Measurements from ENCODE around the gene ATN1.

ATN1 gene

DNA sequence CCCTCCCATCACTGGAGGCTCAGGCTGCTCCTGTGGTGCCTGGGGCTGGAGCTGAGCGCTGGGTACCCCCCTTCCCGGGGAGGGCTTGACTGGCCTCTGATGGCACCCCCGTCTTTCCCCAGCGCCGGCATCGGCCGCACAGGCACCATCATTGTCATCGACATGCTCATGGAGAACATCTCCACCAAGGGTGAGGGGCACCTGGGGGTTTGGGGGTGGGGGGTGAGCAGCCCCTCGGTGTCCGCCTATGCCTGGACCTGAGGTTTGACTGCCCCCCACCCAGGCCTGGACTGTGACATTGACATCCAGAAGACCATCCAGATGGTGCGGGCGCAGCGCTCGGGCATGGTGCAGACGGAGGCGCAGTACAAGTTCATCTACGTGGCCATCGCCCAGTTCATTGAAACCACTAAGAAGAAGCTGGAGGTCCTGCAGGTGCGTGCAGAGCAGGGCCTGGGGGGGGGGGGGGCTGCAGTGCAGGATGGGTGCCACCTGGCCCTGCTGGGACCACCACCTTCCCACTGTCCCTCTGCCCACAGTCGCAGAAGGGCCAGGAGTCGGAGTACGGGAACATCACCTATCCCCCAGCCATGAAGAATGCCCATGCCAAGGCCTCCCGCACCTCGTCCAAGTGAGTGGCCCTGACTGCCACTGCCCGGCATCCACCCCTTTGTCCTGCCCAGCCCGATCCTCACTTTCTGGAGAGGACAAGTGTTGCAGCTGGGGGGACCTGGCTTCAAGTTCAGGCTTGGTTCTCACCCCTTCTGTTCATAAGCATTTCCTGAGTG is 32.2 kb downstream of the ATN1 start:
- DNase-seq = no peak

DNA sequence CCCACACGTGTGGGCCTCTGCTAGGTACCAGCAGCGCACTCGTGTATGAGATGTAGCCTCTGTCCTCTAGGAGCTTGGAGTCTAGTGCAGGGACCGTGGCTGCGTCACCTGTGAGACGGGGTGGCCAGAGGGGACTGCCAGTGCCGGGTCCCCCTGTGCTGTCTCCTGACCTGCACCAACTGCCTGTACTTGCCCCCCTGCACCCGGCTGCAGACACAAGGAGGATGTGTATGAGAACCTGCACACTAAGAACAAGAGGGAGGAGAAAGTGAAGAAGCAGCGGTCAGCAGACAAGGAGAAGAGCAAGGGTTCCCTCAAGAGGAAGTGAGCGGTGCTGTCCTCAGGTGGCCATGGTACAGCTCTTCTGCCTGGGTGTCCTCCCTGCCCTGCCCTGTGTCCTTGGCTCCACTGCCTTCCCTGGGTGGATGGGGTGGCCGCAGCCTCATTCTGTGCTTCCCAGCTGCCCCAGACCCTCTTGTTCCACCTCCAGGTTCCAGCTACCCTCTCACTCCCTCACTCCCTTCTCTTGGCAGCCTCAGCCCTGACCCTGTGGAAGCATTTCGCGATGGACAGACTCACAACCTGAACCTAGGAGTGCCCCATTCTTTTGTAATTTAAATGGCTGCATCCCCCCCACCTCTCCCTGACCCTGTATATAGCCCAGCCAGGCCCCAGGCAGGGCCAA is 33.0 kb downstream of the ATN1 start:
- DNase-seq = no peak

DNA sequence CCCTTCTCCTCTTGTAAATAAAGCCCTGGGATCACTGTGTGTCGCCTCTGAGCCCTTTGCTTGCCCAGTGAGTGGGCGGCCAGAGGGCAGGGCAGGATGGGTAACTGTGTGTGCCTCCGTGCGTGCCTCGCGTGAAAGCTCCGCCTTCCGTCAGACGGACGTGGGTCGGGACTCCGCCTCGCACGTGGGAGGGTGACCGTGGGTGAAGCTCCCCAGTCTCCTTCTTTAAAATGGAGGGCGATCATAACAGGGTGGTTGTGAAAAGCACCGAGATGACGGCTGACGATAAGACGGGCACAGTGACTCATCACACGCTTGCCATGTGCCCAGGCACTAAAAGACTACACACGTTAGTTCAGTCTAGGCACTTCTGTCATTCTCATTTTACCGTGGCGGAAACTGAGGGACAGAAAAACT is 33.5 kb downstream of the ATN1 start:
- no peak for DNase-seq

DNA sequence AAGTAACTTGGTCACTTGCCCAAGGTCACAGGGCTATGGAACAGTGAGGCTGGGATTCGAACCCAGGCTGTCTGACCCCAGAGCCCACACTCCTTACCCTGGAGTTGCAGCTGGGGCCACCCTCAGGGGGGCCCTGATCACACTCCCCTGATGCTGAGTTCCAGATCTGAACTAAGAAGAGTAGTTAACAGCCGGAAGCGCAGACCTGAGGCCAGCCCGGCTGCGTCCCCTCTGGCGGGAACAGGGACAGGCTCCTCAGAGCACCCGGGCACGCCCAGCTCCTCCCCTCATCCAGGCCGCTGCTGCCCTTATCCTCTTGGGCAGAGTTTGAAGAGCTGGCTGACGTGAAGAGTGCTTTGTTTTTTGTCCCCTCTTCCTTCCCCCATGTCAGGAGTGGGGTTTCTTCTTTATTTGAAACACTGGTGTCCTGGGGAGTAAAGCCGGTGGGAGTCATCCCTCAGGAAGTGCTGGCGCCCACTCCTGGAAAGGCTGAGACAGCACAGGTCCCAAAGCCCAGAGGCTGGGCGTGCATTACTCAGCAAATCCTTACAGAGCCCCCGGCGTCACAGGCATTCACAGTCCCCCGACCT is 34.0 kb downstream of the ATN1 start:
- DNase-seq = peak; percentile 56 to 76

DNA sequence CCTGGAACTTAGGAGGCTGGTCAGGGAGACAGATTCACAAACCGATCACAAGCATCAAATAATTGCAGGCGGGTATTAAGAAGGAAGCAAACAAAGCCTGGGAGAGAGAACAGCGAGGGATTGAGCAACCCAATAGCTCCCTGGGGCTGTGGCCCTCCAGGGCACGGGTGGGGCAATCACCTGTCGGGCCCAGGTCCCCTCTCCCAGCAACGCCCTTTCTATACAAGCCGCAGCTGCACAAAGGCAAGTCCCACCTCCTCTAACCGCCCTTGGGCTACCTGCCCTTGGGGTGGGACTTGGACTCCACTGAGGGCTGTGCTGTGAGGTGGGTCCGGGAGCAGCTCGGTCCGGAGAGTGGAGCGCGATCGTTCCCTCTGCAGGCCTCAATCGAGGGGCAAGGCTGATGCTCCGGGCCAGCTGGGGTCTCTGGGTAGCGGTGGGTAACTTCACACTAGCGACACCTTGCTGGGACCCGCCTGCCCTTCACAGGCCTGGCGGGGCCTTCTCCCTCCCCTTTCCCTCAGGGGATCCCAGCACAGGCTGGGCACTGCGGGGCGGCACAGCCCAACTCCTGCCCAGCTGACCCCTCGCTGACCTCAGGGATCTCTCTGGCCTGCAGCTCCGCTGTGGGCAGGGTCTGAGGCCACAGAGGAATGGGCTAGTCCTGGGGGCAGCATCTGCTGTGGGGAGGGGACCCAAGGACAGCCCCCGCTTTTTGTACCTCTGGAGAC is 34.7 kb downstream of the ATN1 start:
- no peak for DNase-seq

DNA sequence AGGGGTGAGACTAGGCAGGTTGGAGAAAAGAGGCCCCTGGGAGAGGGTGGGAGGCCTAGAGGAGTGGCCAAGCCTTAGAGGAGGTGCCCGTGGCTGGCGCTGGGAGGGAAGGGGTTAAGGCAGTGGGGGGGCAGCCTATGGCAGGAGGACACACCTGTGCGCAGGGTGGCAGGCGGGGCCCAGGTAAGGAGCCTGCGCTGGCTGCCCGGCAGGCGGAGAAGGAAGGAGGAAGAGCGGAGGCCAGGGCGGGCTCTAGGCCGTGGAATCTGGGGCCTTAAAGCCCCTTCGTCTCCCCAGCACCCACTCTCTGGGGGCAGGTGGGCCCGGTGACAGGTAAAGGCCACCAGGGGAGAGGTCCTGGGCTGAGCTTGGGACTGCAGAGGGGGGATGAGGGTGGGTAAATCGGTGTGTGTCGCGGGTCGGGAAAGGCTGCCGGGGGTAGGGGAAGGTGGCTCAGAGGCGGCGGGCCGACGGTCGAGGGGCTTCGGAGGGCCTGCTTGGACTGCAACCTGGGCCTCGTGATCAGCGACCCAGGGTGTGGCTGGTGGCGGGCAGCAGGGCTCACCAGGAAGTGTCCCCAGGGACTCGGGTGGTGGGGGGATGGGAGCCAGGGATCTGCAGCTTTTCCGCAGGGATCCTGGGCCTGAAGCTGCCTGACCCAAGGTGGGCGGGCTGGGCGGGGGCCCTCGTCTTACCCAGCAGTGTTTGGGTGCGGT is 35.4 kb downstream of the ATN1 start:
- DNase-seq = no peak

DNA sequence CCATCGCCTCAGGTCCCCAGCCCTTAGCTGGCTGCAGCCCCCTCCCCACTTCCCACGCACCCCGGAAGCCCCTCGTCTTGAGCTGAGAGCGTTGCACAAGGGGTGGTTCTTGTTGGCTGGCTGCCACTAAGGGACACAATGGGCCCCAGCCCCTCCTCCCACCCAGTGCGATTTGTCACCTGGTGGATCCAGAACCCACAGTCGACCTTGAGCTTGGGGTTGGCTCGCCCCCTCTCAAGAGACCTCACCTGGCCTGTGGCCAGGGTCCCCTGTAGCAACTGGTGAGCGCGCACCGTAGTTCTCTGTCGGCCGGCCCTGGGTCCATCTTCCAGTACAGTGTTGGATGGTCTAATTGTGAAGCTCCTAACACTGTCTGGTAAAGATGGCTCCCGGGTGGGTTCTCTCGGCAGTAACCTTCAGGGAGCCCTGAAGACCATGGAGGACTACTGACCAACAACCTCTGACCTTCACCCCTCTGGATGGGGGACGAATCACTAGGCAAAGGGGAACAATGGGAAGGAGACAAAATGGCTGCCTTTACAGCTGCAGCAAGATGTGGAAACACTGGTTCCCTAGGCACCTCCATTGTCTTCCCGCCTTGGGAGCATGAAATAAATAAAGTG is 36.1 kb downstream of the ATN1 start:
- DNase-seq = no peak

DNA sequence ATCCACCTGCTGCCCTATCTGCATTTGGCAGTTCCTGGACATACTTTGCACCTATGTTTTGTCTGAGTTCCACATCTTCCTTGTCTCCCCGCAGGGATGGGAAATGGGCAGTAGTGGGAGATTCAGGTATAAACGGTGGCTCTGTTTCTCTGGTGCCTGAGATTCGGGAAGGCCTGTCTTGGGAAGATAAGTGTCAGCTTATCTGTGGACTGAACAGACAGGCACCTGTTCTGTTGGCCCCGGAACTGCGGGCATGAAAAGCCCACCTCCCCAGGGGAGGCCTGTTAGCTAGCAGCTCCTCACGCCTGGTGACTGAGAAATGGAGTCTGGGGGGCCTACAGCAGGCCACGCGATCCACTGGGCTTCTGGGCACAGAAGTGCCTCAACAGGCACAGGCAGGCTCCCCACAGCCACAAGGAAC is 36.9 kb downstream of the ATN1 start:
- no peak for DNase-seq

DNA sequence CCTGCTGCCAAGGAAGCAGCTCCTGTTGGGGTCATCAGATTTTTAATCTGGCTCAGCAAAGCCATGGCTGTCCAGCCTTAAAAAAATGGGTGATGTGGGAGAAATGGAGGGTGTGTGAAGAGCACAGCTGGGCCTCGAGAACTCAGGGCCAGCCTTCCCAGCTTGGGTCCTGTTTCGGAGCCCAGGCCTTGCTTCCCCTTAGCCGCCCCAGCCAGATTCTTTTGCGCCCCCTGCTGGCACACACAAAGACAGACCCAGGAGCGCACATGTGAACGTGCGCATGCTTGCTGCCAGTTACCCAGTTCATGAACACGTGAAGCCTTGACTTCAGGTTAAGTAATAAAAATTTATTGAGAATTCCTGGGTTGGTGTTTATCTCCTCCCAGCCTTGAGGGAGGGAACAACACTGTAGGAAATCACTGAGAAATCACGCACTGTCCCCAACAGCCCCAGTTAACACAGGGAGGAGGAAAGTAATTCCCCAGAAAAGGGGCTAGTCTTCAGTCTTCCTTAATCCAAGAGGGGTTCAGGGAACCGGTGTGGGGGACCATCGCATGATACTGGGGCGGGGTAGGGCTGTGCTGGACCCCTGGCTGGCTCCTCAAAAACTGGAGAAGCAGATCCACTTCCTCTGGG is 37.4 kb downstream of the ATN1 start:
- peak; percentile 20 to 66 for DNase-seq

DNA sequence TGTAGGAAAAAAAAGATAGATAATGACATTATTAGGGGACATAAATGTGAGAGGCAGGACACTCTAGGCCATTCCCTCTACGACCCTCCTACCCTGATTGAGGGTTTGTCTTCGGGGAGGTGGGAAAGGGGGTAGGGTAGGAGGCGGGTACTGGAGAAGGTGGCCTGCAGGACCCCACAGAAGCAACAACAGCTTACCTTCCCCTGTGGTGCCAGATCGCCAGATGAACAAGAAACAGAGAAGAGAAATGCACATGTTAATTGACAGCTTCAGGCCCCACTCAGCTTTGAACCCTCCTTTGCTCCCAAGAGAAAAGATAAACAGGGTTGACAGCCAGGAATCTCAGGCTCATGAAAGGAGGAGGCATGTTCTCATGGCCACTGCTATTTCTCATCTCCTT is 38.0 kb downstream of the ATN1 start:
- no peak for DNase-seq

DNA sequence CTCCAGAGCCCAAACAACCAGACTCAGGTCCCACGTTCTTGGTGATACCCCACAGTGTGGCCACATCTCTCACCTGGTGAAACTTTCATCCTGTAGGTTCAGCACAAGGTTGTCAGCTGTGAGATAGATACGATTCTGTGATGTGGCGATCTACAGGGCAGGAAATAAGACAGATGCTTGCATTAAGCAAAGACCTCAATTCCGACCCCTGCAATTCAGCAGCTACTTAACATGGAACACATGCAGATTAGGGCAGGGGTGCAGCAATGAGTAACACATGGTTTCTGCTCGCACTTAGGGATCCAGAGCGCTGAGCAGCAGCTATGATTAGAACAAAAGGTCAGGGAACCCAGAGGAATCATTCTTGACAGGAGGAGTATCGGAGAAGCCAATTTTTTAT is 38.6 kb downstream of the ATN1 start:
- DNase-seq = no peak

DNA sequence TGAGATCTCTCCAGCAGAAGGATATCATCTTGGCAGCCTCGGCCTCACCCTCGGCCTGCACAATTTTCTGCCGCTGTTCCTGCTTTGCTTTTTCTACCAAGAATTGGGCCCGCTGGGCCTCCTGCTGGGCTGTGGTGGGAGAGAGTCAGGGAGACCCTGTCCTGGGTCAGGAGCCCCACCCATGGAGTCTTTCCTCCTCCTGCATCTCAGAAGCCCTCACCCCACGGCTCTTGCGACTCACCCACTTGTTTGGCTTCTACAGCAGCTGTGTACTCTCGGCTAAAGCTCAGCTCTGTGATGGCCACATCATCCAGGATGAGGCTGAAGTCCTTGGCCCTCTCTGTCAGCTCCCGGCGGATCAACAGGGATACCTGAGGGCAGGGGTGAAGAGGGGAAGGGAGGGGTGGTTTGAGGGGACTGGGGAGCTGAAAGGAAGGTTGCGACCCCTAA is 39.9 kb downstream of the ATN1 start:
- DNase-seq = no peak

DNA sequence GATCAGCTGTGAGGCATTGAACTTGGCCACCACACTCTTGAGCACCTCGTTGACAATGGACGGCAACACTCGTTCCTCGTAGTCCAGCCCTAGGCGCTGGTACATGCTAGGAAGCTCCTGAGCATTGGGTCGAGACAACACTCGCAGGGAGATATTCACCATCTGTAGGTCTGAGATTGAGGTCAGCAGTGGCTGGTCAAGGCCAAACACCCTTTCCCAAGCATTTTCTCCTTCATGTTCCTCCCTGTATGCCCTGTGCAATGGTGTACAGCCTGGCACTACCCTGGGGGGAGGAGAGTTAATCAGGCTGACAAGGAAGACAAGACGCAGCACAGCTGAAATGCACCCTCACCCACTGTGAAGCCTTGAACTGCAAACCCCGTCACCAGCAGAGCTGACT is 40.7 kb downstream of the ATN1 start:
- DNase-seq = no peak

DNA sequence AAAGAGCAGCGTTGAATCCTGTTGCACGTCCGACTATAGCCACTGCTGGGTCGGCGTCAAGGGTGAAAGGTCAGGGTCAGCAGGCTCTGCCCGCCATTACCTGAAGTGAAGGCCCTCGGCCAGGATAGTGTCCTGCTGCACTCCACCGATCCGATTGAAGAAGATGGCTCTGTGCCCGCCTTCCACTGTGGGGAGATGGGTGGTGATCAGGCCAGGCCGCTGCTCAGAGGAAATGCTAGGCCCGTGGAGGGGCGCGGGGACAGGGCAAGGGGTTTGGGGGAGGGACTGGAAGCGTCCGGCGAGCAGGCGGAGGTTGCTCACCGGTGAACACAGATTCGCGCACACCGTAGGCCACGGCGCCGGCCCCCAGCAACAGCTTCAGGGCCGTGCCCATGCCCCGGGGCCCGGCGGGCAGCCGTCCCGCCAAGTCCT is 42.4 kb downstream of the ATN1 start:
- no peak for DNase-seq

DNA sequence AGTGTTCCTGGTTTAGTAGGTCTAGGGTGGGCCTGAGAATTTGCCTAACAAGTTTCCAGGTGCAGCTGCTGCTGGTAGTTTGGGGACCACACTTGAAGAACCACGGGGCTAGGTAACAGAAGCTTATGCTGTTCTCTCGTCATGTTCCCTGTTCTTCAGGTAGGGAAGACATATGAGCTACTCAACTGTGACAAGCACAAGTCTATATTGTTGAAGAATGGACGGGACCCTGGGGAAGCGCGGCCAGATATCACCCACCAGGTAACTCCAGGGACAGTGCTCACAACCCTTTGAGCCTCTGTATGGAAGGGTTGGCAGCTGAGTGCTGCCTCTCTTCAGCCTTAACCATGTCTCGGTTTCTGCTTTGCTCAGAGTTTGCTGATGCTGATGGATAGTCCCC is 46.4 kb downstream of the ATN1 start:
- no peak for DNase-seq

DNA sequence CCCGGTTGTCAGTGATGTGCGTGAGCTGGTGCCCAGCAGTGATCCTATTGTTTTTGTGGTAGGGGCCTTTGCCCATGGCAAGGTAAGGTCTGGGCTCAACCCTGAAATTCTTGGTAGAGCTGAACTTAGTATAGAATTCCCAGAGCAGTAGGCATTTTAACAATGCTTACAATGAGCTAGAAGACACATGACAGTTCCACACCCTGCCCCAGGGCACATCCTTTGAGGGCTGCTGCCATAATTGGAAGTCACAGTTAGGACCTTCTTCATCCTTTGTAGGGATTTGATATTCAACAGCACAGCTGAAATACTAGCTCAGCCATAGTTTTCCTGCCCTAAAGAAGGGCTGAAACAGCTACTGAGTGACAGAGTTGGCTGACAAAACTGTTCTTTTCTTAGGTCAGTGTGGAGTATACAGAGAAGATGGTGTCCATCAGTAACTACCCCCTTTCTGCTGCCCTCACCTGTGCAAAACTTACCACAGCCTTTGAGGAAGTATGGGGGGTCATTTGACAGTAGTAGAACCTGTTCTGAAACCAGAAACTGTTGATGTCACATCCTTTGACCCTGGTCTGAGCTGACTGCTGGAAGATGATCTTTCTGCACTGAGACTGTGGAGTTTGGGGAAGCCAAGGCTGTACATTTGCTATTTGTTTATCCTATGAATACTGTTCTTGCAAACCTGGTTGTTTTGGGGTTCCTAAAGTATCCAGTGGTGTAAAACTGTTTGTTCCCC is 47.7 kb downstream of the ATN1 start:
- no peak for DNase-seq

DNA sequence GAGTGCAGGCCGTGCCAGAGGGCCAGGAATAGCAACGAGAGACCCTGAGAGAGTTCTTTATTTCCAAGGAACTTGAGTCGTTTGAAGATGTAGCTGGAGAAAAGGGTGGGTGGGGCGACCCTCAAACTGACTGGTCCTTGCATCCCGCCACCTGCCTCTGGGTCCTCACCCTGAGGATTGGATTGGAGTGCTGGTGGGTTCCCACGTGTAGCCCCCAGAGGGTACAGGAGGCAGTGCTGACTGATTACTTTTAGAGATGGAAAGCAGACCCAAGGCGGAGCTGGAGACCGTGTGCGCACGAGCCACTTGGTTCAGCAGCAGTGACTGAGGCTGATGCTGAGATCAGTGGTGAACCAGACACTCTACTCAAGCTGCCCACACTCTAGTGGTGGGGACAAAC is 49.9 kb downstream of the ATN1 start:
- DNase-seq = no peak

DNA sequence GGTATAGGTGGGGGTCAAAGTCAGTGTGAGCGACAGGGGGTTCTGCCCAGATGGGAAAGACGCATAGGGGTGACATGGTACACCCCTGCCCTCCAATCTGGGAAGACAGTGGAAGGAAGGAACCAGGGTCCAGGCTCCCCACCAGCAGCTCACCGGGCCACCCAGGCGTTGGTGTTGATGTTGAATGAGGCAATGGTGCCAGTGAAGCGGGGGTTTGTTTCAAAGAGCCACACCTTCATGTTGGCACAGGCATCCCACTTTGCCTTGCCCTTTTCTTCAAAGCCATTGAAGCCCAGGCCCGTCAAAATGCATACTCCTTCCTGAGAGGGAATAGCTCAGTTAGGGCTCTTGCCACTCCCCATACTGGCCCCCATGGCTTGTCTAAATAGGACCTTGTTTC is 50.4 kb downstream of the ATN1 start:
- no peak for DNase-seq

DNA sequence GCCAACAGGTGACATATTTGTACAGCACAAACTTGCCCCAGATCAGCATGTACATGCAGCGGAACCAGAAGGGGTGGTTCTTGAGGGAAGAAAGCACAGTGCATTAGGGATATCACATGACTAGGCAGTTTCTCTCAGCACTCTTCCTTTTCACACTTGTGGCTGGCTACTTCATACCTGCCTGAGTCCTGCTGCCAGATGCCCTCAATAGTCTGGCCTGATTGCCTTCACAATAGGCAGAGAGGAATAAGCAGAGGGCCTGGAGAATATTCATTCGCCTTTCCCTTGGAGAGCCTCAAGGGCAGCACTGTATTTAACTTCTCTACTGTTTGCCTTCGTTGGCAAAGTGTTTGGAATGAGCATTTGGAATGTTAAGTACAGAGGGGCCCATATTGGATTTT is 50.9 kb downstream of the ATN1 start:
- no peak for DNase-seq

DNA sequence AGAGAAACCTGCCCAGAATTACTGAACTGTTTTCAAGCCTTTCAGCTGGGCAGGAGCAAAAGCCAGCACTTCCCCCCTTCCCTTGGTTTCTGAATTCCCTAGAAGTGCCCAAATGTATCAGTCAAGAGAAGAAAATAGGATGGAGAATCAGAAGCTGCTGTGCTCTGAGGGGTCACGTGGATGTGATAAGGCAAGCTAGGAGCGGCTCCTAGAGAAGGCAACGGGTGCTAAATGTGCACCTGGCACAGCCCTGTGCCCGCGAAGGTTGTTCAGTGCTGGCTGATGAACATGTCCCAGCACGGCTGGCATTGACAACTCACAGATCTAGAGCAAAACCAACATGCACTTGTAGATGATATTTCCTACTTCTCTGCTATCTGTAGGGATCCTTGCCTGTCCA is 51.3 kb downstream of the ATN1 start:
- no peak for DNase-seq

DNA sequence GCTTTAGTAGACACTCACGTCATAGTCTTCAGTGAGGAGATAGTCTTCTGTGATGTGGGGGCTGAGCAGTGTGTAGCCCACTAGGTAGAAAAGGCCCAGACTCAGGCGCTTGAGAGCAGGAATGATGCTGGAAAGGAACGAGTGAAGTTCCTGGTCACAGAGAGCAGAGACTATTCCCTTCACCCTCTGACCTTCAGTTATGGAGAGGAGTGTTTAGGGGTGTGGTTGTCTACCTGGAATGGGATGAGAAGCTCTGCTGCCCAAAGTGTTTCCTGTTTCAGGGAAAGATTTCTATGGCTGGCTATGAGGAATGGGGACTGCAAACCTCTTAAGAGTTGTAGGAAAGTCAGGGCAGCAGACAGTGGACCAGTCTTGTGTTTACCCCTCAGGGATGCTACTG is 51.7 kb downstream of the ATN1 start:
- no peak for DNase-seq
